ENCODE measurements around the gene STC2.

STC2 gene

DNA sequence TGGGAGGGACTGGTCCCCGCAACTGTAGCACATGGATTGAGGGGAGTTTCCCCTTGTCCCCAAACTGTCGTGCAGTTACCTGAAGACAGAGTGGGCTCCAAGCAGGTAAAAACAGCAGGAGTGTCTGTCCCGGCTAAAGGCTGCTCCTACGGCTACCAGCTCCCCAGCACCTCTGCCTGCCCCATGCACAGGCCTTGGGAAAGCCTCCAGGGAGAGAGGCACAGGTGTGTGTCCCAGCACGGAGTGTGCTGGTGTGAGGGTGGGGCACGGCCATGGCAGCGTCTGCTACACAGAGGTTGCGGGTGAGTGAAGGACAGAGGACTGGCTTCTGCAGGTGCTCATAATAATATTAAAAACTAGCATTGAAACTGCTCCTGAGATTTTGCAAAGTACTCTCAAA lies 30.4 kb downstream of the STC2 start:
- no peak overlapping the region for H3K4me2 ChIP-seq (ENCODE audit: low read length)
- peaks cover 19% of the 10 kb centered on the region for H3K27me3 ChIP-seq (ENCODE audit: control insufficient read depth, low read length)
- H3F3A ChIP-seq (ENCODE audit: control insufficient read depth, insufficient read depth) = no peaks in the 10 kb centered on the region
- H3K4me3 ChIP-seq (ENCODE audit: low read length) = no peak overlapping the region
- H3K27ac ChIP-seq (ENCODE audit: low read depth, low read length) = no peak overlapping the region
- H3K4me1 ChIP-seq (ENCODE audit: control insufficient read depth, low read length) = peaks cover 8% of the 10 kb centered on the region
- no peaks in the 10 kb centered on the region for H3K36me3 ChIP-seq (ENCODE audit: control insufficient read depth, low read length)
- no peak for TF ChIP-seq EZH2phosphoT487 (IDR thresholded peaks at IDR 0.05; ENCODE audit: borderline replicate concordance, low read length)
- TF ChIP-seq, protein P1, sequence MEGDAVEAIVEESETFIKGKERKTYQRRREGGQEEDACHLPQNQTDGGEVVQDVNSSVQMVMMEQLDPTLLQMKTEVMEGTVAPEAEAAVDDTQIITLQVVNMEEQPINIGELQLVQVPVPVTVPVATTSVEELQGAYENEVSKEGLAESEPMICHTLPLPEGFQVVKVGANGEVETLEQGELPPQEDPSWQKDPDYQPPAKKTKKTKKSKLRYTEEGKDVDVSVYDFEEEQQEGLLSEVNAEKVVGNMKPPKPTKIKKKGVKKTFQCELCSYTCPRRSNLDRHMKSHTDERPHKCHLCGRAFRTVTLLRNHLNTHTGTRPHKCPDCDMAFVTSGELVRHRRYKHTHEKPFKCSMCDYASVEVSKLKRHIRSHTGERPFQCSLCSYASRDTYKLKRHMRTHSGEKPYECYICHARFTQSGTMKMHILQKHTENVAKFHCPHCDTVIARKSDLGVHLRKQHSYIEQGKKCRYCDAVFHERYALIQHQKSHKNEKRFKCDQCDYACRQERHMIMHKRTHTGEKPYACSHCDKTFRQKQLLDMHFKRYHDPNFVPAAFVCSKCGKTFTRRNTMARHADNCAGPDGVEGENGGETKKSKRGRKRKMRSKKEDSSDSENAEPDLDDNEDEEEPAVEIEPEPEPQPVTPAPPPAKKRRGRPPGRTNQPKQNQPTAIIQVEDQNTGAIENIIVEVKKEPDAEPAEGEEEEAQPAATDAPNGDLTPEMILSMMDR (IDR thresholded peaks at IDR 0.05; ENCODE audit: low read depth, low read length, poor library complexity, severe bottlenecking) = no peak
- H3K9me2 ChIP-seq (replicated peaks; ENCODE audit: control insufficient read depth, low read length) = no peaks in the 10 kb centered on the region
- H3K79me2 ChIP-seq (ENCODE audit: control insufficient read depth, low read length) = no peaks in the 10 kb centered on the region
- H4K20me1 ChIP-seq (ENCODE audit: control insufficient read depth, insufficient read depth, low read depth, low read length) = no peaks in the 10 kb centered on the region
- H3K9me3 ChIP-seq (ENCODE audit: control insufficient read depth, insufficient read depth, low read length) = no peaks in the 10 kb centered on the region

DNA sequence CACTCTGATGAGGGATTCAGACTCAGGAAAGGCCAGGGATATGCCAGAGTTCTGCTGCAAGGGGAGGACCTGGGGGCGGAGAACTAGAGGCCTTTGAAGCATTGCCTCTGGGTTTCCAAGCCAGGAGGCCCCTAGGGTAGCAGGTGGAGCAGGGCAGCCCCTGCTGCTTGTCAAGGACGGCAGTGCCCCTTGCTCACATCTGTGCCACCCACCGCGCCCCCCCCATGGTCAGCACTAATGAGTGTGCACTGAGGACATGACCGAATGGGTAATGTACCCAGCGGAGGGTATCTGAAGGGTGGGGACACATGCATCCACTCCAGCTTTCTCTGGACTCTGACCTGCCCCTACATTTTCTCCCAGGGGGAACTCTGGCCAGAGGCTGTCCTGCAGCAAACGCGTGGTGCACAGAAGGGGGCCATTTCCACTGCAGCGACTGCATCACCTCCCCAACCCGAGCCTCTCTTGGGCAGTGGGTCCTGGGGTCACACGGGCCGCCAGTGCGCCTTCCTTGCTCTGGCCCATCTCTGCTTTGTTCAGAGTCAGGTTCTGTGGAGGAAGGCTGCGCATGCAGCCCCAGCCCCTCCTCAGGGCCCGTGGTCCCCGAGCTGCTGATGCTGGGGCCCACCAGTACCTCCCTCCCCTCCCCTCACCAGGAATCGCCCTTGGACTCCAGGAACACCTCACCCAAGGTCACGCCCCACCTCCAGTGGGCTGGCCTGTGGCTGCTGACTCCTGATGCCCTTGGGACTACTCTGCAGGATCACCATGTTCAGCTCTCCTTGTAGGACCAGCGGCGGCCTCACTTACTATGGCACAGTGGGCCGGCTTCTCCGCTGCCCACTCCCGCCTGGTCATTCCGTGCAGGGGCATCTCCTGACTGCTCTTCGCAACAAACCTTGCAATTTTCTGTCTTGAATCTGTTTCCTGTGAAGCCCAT lies 31.2 kb downstream of the STC2 start:
- TF ChIP-seq EZH2phosphoT487 (IDR thresholded peaks at IDR 0.05; ENCODE audit: borderline replicate concordance, low read length) = no peak
- TF ChIP-seq, protein P1 (IDR thresholded peaks at IDR 0.05; ENCODE audit: low read depth, low read length, poor library complexity, severe bottlenecking) = no peak
- H4K20me1 ChIP-seq (ENCODE audit: control insufficient read depth, insufficient read depth, low read depth, low read length) = no peaks in the 10 kb centered on the region
- H3K27me3 ChIP-seq (ENCODE audit: control insufficient read depth, low read length) = peaks cover 19% of the 10 kb centered on the region
- H3K4me1 ChIP-seq (ENCODE audit: control insufficient read depth, low read length) = peaks cover 8% of the 10 kb centered on the region
- H3K9me2 ChIP-seq (replicated peaks; ENCODE audit: control insufficient read depth, low read length) = no peaks in the 10 kb centered on the region
- H3K4me2 ChIP-seq (ENCODE audit: low read length) = no peak overlapping the region
- H3K27ac ChIP-seq (ENCODE audit: low read depth, low read length) = no peak overlapping the region
- no peaks in the 10 kb centered on the region for H3K36me3 ChIP-seq (ENCODE audit: control insufficient read depth, low read length)
- no peaks in the 10 kb centered on the region for H3K79me2 ChIP-seq (ENCODE audit: control insufficient read depth, low read length)
- no peaks in the 10 kb centered on the region for H3K9me3 ChIP-seq (ENCODE audit: control insufficient read depth, insufficient read depth, low read length)
- no peak overlapping the region for H3K4me3 ChIP-seq (ENCODE audit: low read length)
- no peaks in the 10 kb centered on the region for H3F3A ChIP-seq (ENCODE audit: control insufficient read depth, insufficient read depth)

DNA sequence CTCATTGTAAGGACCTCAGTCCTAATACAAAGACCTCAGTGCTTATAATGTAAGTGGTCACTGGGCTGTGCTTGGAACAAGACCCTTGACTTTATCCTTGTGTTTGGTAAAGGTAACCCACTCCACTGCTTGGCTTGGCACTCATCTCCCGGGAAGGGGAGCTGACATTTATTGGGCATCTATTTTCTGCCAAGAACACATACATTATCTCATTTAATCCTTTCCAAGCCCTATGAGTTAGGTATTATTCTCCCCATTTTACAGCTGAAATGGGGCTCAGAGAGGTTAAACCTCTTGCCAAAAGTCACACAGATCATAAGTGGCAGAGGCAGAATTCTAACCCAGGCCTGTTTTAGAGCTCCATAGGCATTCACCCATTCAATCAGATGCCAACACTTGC lies 32.4 kb downstream of the STC2 start:
- H3K9me2 ChIP-seq (replicated peaks; ENCODE audit: control insufficient read depth, low read length) = no peaks in the 10 kb centered on the region
- H3K79me2 ChIP-seq (ENCODE audit: control insufficient read depth, low read length) = no peaks in the 10 kb centered on the region
- H3K4me3 ChIP-seq (ENCODE audit: low read length) = no peak overlapping the region
- no peak overlapping the region for H3K4me2 ChIP-seq (ENCODE audit: low read length)
- no peaks in the 10 kb centered on the region for H3F3A ChIP-seq (ENCODE audit: control insufficient read depth, insufficient read depth)
- H3K36me3 ChIP-seq (ENCODE audit: control insufficient read depth, low read length) = no peaks in the 10 kb centered on the region
- TF ChIP-seq, protein P1 (IDR thresholded peaks at IDR 0.05; ENCODE audit: low read depth, low read length, poor library complexity, severe bottlenecking) = no peak
- TF ChIP-seq EZH2phosphoT487 (IDR thresholded peaks at IDR 0.05; ENCODE audit: borderline replicate concordance, low read length) = no peak
- H4K20me1 ChIP-seq (ENCODE audit: control insufficient read depth, insufficient read depth, low read depth, low read length) = no peaks in the 10 kb centered on the region
- peaks cover 19% of the 10 kb centered on the region for H3K27me3 ChIP-seq (ENCODE audit: control insufficient read depth, low read length)
- peaks cover 8% of the 10 kb centered on the region for H3K4me1 ChIP-seq (ENCODE audit: control insufficient read depth, low read length)
- no peaks in the 10 kb centered on the region for H3K9me3 ChIP-seq (ENCODE audit: control insufficient read depth, insufficient read depth, low read length)
- H3K27ac ChIP-seq (ENCODE audit: low read depth, low read length) = no peak overlapping the region

All from DOHH2 (cell line).